ENCODE data around the gene SCGN.

Gene SCGN

GRCh38 chr6:25675167-25675566 lies 23.2 kb downstream of the SCGN start:
- Histone ChIP-seq H3K4me1 (ENCODE audit: control insufficient read depth, insufficient read depth, low read length) (peaks cover 7% of the 10 kb centered on the region; the same call in 1 of the 2 replicates), H3K9me3 (ENCODE audit: control insufficient read depth, insufficient read depth, low read depth, low read length) (no peaks in the 10 kb centered on the region), H3K36me3 (ENCODE audit: control insufficient read depth in 2 of 2, insufficient read depth in 1 of 2, low read length in 2 of 2) (no peaks in the 10 kb centered on the region), H3K4me3 (ENCODE audit: low read depth, low read length) (no peak overlapping the region), H3K27ac (ENCODE audit: extremely low read depth, low read depth, low read length) (no peak overlapping the region)
- TF ChIP-seq ZNF558 (tag by site-specific recombination; IDR thresholded peaks at IDR 0.05) = no peak
- TF ChIP-seq, protein P1, sequence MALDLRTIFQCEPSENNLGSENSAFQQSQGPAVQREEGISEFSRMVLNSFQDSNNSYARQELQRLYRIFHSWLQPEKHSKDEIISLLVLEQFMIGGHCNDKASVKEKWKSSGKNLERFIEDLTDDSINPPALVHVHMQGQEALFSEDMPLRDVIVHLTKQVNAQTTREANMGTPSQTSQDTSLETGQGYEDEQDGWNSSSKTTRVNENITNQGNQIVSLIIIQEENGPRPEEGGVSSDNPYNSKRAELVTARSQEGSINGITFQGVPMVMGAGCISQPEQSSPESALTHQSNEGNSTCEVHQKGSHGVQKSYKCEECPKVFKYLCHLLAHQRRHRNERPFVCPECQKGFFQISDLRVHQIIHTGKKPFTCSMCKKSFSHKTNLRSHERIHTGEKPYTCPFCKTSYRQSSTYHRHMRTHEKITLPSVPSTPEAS (tag by site-specific recombination; IDR thresholded peaks at IDR 0.05) = no peak
- no peak for TF ChIP-seq ZNF211 (tag by site-specific recombination; IDR thresholded peaks at IDR 0.05; ENCODE audit: low read depth)
- no peak for TF ChIP-seq MYNN (tag by site-specific recombination; IDR thresholded peaks at IDR 0.05; ENCODE audit: borderline replicate concordance)
- TF ChIP-seq, protein P2, sequence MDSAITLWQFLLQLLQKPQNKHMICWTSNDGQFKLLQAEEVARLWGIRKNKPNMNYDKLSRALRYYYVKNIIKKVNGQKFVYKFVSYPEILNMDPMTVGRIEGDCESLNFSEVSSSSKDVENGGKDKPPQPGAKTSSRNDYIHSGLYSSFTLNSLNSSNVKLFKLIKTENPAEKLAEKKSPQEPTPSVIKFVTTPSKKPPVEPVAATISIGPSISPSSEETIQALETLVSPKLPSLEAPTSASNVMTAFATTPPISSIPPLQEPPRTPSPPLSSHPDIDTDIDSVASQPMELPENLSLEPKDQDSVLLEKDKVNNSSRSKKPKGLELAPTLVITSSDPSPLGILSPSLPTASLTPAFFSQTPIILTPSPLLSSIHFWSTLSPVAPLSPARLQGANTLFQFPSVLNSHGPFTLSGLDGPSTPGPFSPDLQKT (IDR thresholded peaks at IDR 0.05; ENCODE audit: borderline replicate concordance, low read depth, low read length) = no peak
- TF ChIP-seq ZNF768 (tag by site-specific recombination; IDR thresholded peaks at IDR 0.05) = no peak
- TF ChIP-seq ZFP37 (tag by site-specific recombination; IDR thresholded peaks at IDR 0.05) = no peak
- no peak for TF ChIP-seq ZNF677 (tag by site-specific recombination; IDR thresholded peaks at IDR 0.05)
- TF ChIP-seq ZNF561 (tag by site-specific recombination; IDR thresholded peaks at IDR 0.05; ENCODE audit: borderline replicate concordance) = no peak
- TF ChIP-seq ZNF433 (tag by site-specific recombination; IDR thresholded peaks at IDR 0.05; ENCODE audit: low read depth) = no peak
- no peak for TF ChIP-seq IKZF3 (tag by site-specific recombination; IDR thresholded peaks at IDR 0.05)
- no peak for TF ChIP-seq GLIS1 (tag by site-specific recombination; IDR thresholded peaks at IDR 0.05)
- TF ChIP-seq ZNF214 (tag by site-specific recombination; IDR thresholded peaks at IDR 0.05; ENCODE audit: borderline replicate concordance) = no peak
- POLR2A ChIA-PET = no interaction called here
- CTCF ChIA-PET = interaction anchor here (0.8 kb wide), 1 partner anchor 329 kb away, joined by 3 read pairs; no protein-coding TSS in a partner anchor

- CTCF ChIA-PET = no interaction called here
- no peaks in the 10 kb centered on the region for H3K36me3 ChIP-seq (ENCODE audit: control insufficient read depth in 2 of 2, insufficient read depth in 1 of 2, low read length in 2 of 2)
- no peak overlapping the region for H3K4me3 ChIP-seq (ENCODE audit: low read depth, low read length)
- peaks cover 2% of the 10 kb centered on the region; the same call in 1 of the 2 replicates for H3K4me1 ChIP-seq (ENCODE audit: control insufficient read depth, insufficient read depth, low read length)
- POLR2A ChIA-PET = no interaction called here
- H3K9me3 ChIP-seq (ENCODE audit: control insufficient read depth, insufficient read depth, low read depth, low read length) = no peaks in the 10 kb centered on the region
- no peak overlapping the region for H3K27ac ChIP-seq (ENCODE audit: extremely low read depth, low read depth, low read length)
- no peak for TF ChIP-seq ZNF529 (tag by site-specific recombination; IDR thresholded peaks at IDR 0.05; ENCODE audit: insufficient replicate concordance)
- no peak for TF ChIP-seq ZBTB6 (tag by site-specific recombination; IDR thresholded peaks at IDR 0.05)
- no peak for TF ChIP-seq SCRT2 (tag by site-specific recombination; IDR thresholded peaks at IDR 0.05)
- no peak for TF ChIP-seq ZNF677 (tag by site-specific recombination; IDR thresholded peaks at IDR 0.05)
- TF ChIP-seq, protein P3, sequence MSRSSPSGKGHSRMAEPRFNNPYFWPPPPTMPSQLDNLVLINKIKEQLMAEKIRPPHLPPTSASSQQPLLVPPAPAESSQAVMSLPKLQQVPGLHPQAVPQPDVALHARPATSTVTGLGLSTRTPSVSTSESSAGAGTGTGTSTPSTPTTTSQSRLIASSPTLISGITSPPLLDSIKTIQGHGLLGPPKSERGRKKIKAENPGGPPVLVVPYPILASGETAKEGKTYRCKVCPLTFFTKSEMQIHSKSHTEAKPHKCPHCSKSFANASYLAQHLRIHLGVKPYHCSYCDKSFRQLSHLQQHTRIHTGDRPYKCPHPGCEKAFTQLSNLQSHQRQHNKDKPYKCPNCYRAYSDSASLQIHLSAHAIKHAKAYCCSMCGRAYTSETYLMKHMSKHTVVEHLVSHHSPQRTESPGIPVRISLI (tag by site-specific recombination; IDR thresholded peaks at IDR 0.05) = no peak
- TF ChIP-seq REPIN1 (tag by site-specific recombination; IDR thresholded peaks at IDR 0.05; ENCODE audit: low read depth) = no peak
- no peak for TF ChIP-seq ZNF521 (tag by site-specific recombination; IDR thresholded peaks at IDR 0.05)
- TF ChIP-seq, protein P4, sequence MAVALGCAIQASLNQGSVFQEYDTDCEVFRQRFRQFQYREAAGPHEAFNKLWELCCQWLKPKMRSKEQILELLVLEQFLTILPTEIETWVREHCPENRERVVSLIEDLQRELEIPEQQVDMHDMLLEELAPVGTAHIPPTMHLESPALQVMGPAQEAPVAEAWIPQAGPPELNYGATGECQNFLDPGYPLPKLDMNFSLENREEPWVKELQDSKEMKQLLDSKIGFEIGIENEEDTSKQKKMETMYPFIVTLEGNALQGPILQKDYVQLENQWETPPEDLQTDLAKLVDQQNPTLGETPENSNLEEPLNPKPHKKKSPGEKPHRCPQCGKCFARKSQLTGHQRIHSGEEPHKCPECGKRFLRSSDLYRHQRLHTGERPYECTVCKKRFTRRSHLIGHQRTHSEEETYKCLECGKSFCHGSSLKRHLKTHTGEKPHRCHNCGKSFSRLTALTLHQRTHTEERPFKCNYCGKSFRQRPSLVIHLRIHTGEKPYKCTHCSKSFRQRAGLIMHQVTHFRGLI (tag by site-specific recombination; IDR thresholded peaks at IDR 0.05) = no peak
- TF ChIP-seq, protein P5, sequence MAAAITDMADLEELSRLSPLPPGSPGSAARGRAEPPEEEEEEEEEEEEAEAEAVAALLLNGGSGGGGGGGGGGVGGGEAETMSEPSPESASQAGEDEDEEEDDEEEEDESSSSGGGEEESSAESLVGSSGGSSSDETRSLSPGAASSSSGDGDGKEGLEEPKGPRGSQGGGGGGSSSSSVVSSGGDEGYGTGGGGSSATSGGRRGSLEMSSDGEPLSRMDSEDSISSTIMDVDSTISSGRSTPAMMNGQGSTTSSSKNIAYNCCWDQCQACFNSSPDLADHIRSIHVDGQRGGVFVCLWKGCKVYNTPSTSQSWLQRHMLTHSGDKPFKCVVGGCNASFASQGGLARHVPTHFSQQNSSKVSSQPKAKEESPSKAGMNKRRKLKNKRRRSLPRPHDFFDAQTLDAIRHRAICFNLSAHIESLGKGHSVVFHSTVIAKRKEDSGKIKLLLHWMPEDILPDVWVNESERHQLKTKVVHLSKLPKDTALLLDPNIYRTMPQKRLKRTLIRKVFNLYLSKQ (tag by site-specific recombination; IDR thresholded peaks at IDR 0.05; ENCODE audit: borderline replicate concordance) = no peak
- TF ChIP-seq GFI1B (tag by site-specific recombination; IDR thresholded peaks at IDR 0.05) = no peak
- no peak for TF ChIP-seq ZNF140 (tag by site-specific recombination; IDR thresholded peaks at IDR 0.05)
- TF ChIP-seq OSR2 (tag by site-specific recombination; IDR thresholded peaks at IDR 0.05) = no peak
- TF ChIP-seq ZNF280D (tag by site-specific recombination; IDR thresholded peaks at IDR 0.05) = no peak
Observed at GRCh38 chr6:25676775-25677174, 24.8 kb downstream of the SCGN start.
